Measurements from ENCODE around the gene CCDC40.

DNA sequence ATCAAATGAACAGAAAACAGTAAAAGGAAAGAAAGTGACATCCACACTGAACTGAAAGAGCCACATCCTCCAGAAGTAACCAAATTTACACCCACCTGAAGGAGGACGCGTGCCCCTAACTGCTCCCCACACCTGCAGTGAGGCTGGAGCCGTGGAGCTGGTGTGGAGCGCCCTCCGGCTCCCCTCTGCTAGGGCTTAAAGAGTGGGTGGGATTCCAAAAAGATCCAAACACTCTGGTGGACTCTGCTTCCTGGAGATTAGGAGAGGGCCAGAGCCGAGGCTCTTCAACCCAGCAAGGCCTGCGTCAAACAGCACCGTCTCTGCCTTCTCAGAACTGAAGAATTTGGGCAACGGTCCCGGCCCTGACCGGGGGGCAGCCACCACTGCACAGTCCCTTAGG, 15.2 kb downstream of the CCDC40 start:
- TF ChIP-seq, protein P1, sequence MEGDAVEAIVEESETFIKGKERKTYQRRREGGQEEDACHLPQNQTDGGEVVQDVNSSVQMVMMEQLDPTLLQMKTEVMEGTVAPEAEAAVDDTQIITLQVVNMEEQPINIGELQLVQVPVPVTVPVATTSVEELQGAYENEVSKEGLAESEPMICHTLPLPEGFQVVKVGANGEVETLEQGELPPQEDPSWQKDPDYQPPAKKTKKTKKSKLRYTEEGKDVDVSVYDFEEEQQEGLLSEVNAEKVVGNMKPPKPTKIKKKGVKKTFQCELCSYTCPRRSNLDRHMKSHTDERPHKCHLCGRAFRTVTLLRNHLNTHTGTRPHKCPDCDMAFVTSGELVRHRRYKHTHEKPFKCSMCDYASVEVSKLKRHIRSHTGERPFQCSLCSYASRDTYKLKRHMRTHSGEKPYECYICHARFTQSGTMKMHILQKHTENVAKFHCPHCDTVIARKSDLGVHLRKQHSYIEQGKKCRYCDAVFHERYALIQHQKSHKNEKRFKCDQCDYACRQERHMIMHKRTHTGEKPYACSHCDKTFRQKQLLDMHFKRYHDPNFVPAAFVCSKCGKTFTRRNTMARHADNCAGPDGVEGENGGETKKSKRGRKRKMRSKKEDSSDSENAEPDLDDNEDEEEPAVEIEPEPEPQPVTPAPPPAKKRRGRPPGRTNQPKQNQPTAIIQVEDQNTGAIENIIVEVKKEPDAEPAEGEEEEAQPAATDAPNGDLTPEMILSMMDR (IDR thresholded peaks at IDR 0.05), result no peak
- TF ChIP-seq, protein P2, sequence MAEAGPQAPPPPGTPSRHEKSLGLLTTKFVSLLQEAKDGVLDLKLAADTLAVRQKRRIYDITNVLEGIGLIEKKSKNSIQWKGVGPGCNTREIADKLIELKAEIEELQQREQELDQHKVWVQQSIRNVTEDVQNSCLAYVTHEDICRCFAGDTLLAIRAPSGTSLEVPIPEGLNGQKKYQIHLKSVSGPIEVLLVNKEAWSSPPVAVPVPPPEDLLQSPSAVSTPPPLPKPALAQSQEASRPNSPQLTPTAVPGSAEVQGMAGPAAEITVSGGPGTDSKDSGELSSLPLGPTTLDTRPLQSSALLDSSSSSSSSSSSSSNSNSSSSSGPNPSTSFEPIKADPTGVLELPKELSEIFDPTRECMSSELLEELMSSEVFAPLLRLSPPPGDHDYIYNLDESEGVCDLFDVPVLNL (CRISPR knock-in tag; IDR thresholded peaks at IDR 0.05; ENCODE audit: borderline replicate concordance, low read depth), result no peak
- no peak for TF ChIP-seq ZBTB21 (CRISPR knock-in tag; IDR thresholded peaks at IDR 0.05; ENCODE audit: borderline replicate concordance)
- TF ChIP-seq MXD4 (CRISPR knock-in tag; IDR thresholded peaks at IDR 0.05; ENCODE audit: borderline replicate concordance), result no peak

Measured in WTC11 (cell line).